HUES48 (cell line): Measurements from ENCODE around the gene TERT.

ENCODE experiments used
- H3K27ac ChIP-seq: one replicate; pipeline ENCODE4 v1.7.0; 2013; ENCODE audit warnings: low read depth, low read length, inconsistent platforms
- H3K27me3 ChIP-seq: 2 replicates; pipeline ENCODE4 v1.6.1; 2013; ENCODE audit warnings: mild to moderate bottlenecking, low read length; ENCODE audit not compliant: control insufficient read depth, insufficient read depth
- H3K36me3 ChIP-seq: 2 replicates; pipeline ENCODE4 v1.6.1; 2013; ENCODE audit warnings: low read length; ENCODE audit not compliant: control insufficient read depth, insufficient read depth
- H3K4me1 ChIP-seq: 2 replicates; pipeline ENCODE4 v1.6.1; 2013; ENCODE audit warnings: mild to moderate bottlenecking, low read length; ENCODE audit not compliant: control insufficient read depth, insufficient read depth
- H3K4me3 ChIP-seq: 2 replicates; pipeline ENCODE4 v1.5.1; 2013; ENCODE audit warnings: mild to moderate bottlenecking, low read depth, low read length
- H3K9ac ChIP-seq: 2 replicates; pipeline ENCODE4 v1.6.1; 2013; ENCODE audit warnings: mild to moderate bottlenecking, low read depth, low read length, moderate library complexity
- H3K9me3 ChIP-seq: 2 replicates; pipeline ENCODE4 v1.6.1; 2013; ENCODE audit warnings: low read length; ENCODE audit not compliant: control insufficient read depth, insufficient read depth

Gene TERT

DNA sequence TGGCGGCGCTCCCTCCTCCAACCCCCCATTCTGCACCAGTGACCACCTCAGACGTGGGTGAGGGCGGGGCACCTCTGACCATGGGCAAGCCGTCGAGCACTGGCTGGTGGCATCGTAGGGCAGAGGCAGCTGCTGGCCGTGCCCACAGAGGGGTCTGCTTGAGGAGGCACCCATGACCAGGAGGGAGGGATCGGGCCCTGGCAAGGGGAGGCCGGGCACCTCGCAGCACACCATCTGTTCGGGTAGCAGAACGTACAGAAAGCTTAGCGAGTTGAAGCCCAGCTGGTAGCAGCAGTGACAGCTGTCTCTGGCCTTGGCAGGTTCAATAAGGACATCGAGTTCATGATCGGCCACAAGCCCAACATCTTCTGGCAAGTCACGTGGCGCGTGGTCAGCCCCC, 74.0 kb downstream of the TERT start:
- Histone ChIP-seq H3K36me3 (no peaks in the 10 kb centered on the region), H3K4me3 (no peak overlapping the region), H3K9ac (no peak overlapping the region), H3K27me3 (no peaks in the 10 kb centered on the region), H3K9me3 (no peaks in the 10 kb centered on the region), H3K27ac (no peak overlapping the region), H3K4me1 (no peaks in the 10 kb centered on the region)

DNA sequence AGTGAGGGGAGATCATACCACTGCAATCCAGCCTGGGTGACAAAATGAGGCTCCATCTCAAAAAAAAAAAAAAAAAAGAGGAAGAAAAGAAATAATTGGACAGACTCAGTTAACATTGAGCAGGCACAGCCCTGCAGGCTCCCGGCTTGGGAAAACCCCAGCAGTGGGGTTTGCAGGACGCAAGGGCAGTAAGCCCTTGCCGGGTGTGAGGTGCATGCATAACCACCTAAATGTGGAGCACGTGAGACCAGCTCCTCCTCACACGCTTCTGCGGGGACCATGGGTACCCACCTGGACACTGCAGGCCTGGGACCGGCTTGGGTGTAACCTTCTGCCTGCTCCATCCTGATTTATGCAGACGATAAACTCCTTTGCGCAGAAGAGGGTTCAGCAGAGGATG, 74.5 kb downstream of the TERT start:
- Histone ChIP-seq H3K4me3 (no peak overlapping the region), H3K9ac (no peak overlapping the region), H3K27me3 (no peaks in the 10 kb centered on the region), H3K36me3 (no peaks in the 10 kb centered on the region), H3K4me1 (no peaks in the 10 kb centered on the region), H3K27ac (no peak overlapping the region), H3K9me3 (no peaks in the 10 kb centered on the region)

GRCh38 chr5:1219768-1220100, 75.1 kb downstream of the TERT start:
- Histone ChIP-seq H3K9me3 (no peaks in the 10 kb centered on the region), H3K9ac (no peak overlapping the region), H3K4me3 (no peak overlapping the region), H3K27ac (no peak overlapping the region), H3K36me3 (no peaks in the 10 kb centered on the region), H3K27me3 (no peaks in the 10 kb centered on the region), H3K4me1 (no peaks in the 10 kb centered on the region)

- no peaks in the 10 kb centered on the region for H3K36me3 ChIP-seq
- no peaks in the 10 kb centered on the region for H3K27me3 ChIP-seq
- H3K27ac ChIP-seq = no peak overlapping the region
- H3K9ac ChIP-seq = no peak overlapping the region
- no peaks in the 10 kb centered on the region for H3K4me1 ChIP-seq
- H3K9me3 ChIP-seq = no peaks in the 10 kb centered on the region
- no peak overlapping the region for H3K4me3 ChIP-seq
Observed at GRCh38 chr5:1219098-1219767, 75.6 kb downstream of the TERT start.

- H3K27ac ChIP-seq = no peak overlapping the region
- no peaks in the 10 kb centered on the region for H3K36me3 ChIP-seq
- no peak overlapping the region for H3K9ac ChIP-seq
- no peaks in the 10 kb centered on the region for H3K9me3 ChIP-seq
- H3K4me3 ChIP-seq = no peak overlapping the region
- H3K4me1 ChIP-seq = no peaks in the 10 kb centered on the region
- no peaks in the 10 kb centered on the region for H3K27me3 ChIP-seq
Observed at GRCh38 chr5:1218351-1219080, 76.4 kb downstream of the TERT start.

- Histone ChIP-seq H3K4me3 (no peak overlapping the region), H3K36me3 (no peaks in the 10 kb centered on the region), H3K27me3 (no peaks in the 10 kb centered on the region), H3K9ac (no peak overlapping the region), H3K9me3 (no peaks in the 10 kb centered on the region), H3K4me1 (no peaks in the 10 kb centered on the region), H3K27ac (no peak overlapping the region)
Observed at GRCh38 chr5:1217596-1218206, 77.2 kb downstream of the TERT start.

GRCh38 chr5:1216918-1217295, 78.0 kb downstream of the TERT start:
- no peak overlapping the region for H3K9ac ChIP-seq
- H3K4me1 ChIP-seq = no peaks in the 10 kb centered on the region
- no peaks in the 10 kb centered on the region for H3K27me3 ChIP-seq
- no peak overlapping the region for H3K27ac ChIP-seq
- no peak overlapping the region for H3K4me3 ChIP-seq
- H3K9me3 ChIP-seq = no peaks in the 10 kb centered on the region
- no peaks in the 10 kb centered on the region for H3K36me3 ChIP-seq

- H3K9ac ChIP-seq = no peak overlapping the region
- H3K27ac ChIP-seq = no peak overlapping the region
- no peak overlapping the region for H3K4me3 ChIP-seq
- H3K27me3 ChIP-seq = no peaks in the 10 kb centered on the region
- no peaks in the 10 kb centered on the region for H3K4me1 ChIP-seq
- no peaks in the 10 kb centered on the region for H3K9me3 ChIP-seq
- H3K36me3 ChIP-seq = no peaks in the 10 kb centered on the region
Observed at GRCh38 chr5:1216211-1216917, 78.5 kb downstream of the TERT start.

GRCh38 chr5:1215320-1216096, 79.4 kb downstream of the TERT start:
- Histone ChIP-seq H3K9ac (no peak overlapping the region), H3K36me3 (no peaks in the 10 kb centered on the region), H3K4me3 (no peak overlapping the region), H3K27ac (no peak overlapping the region), H3K9me3 (no peaks in the 10 kb centered on the region), H3K27me3 (no peaks in the 10 kb centered on the region), H3K4me1 (no peaks in the 10 kb centered on the region)

- Histone ChIP-seq H3K36me3 (no peaks in the 10 kb centered on the region), H3K4me3 (no peak overlapping the region), H3K27me3 (no peaks in the 10 kb centered on the region), H3K9ac (no peak overlapping the region), H3K9me3 (no peaks in the 10 kb centered on the region), H3K27ac (no peak overlapping the region), H3K4me1 (no peaks in the 10 kb centered on the region)
Observed at GRCh38 chr5:1214936-1215220, 80.0 kb downstream of the TERT start.
